ENCODE measurements around the gene PIR. TPM values are rescaled to one million over a fixed set of nuclear protein-coding genes. Genes with fewer than 3 reads are reported as not detected.

PIR gene
- total RNA-seq, 1 donor from 2014 or later: 19.8 TPM

DNA sequence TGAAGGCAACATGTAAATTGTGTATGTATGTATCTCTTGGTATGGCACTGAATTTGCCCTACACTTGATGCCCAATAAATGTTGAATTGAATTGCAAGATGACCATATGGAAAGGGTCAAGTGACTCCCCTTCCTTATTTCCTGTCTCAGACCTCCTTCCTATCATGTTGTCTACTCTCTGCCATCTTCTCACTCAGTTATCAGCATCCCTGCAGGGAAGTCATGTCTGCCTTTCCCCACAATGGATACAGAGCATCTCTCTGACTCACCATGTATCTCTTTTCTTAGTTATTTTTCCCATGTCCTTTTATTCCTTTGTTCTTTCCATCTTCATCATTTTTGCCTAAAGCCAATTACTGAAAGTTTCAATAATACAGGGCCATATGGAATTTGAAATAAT lies 30.0 kb upstream of the PIR start:
- Histone ChIP-seq H3K27ac (no peak overlapping the region), H3K27me3 (ENCODE audit: low read depth) (no peaks in the 10 kb centered on the region), H3K4me1 (peaks cover 6% of the 10 kb centered on the region), H3K36me3 (no peaks in the 10 kb centered on the region), H3K9me3 (no peaks in the 10 kb centered on the region), H3K4me3 (no peak overlapping the region)
- no peak for TF ChIP-seq CTCF (IDR thresholded peaks at IDR 0.05)
- intact Hi-C loops (cut with DNase I): no loop called here
- DNase-seq (no peak), ATAC-seq (no peak)

DNA sequence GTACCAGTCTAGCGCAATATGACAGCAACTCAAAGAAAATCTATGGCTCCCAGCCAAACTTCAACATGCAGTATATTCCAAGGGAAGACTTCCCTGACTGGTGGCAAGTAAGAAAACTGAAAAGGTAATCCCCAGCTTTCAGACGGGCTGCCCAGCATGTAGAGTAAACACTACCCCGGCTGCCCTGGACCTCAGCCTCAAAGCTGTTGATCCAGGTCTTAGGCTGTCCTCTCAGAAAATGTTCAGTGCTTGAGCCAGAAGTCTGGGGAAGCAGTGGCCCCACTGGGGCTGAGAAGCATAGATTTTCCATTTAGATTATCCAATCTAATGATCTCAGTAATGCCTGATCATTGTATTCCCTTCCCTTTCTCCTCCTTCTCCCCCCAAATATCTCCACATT lies 29.3 kb upstream of the PIR start:
- TF ChIP-seq CTCF (IDR thresholded peaks at IDR 0.05): no peak
- intact Hi-C loops (cut with DNase I): no loop called here
- Histone ChIP-seq H3K4me3 (no peak overlapping the region), H3K36me3 (no peaks in the 10 kb centered on the region), H3K27ac (no peak overlapping the region), H3K4me1 (peaks cover 6% of the 10 kb centered on the region), H3K9me3 (no peaks in the 10 kb centered on the region), H3K27me3 (ENCODE audit: low read depth) (no peaks in the 10 kb centered on the region)
- ATAC-seq: no peak
- DNase-seq: no peak

- no peaks in the 10 kb centered on the region for H3K27me3 ChIP-seq (ENCODE audit: low read depth)
- H3K4me1 ChIP-seq: no peaks in the 10 kb centered on the region
- H3K9me3 ChIP-seq: no peaks in the 10 kb centered on the region
- no peak overlapping the region for H3K27ac ChIP-seq
- H3K36me3 ChIP-seq: no peaks in the 10 kb centered on the region
- no peak overlapping the region for H3K4me3 ChIP-seq
- TF ChIP-seq CTCF (IDR thresholded peaks at IDR 0.05): no peak
- peak in 1 of 2 donors; percentile 14 for ATAC-seq
- no peak for DNase-seq
- intact Hi-C loops (cut with DNase I): no loop called here
These were observed 22.8 kb upstream of the PIR start for GRCh38 chrX:15515931-15516330.

DNA sequence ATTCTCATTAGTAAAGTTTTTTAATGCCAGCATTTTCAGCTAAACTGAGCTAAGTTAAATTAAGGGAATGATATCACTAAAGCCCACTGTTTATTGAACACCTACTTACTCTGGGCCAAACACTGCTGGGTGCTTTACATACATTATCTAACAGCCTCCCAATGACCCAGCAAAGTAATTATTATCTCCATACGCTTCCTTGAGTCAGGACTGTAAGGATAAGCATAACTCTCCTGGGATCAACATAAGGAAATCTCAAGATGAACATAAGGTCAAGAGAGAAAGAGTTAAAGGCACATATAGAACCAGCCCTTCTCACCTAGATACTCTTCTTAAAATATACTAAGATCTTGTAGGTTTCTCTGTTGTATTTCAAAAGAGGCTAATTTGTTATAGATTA lies 21.1 kb upstream of the PIR start:
- intact Hi-C loops (cut with DNase I): no loop called here
- TF ChIP-seq CTCF (IDR thresholded peaks at IDR 0.05): no peak

GRCh38 chrX:15512401-15512965 lies 19.4 kb upstream of the PIR start:
- Histone ChIP-seq H3K36me3 (no peaks in the 10 kb centered on the region), H3K27me3 (ENCODE audit: low read depth) (no peaks in the 10 kb centered on the region), H3K4me3 (no peak overlapping the region), H3K9me3 (no peaks in the 10 kb centered on the region), H3K4me1 (no peaks in the 10 kb centered on the region), H3K27ac (no peak overlapping the region)
- DNase-seq: no peak
- no peak for TF ChIP-seq CTCF (IDR thresholded peaks at IDR 0.05)
- intact Hi-C loops (cut with DNase I): no loop called here
- ATAC-seq: no peak

More for the DNA sequence above, 21.1 kb upstream of the PIR start:
- Histone ChIP-seq H3K9me3 (no peaks in the 10 kb centered on the region), H3K27me3 (ENCODE audit: low read depth) (no peaks in the 10 kb centered on the region), H3K4me3 (no peak overlapping the region), H3K4me1 (no peaks in the 10 kb centered on the region), H3K27ac (no peak overlapping the region), H3K36me3 (no peaks in the 10 kb centered on the region)
- DNase-seq (no peak), ATAC-seq (no peak)

- DNase-seq (no peak), ATAC-seq (no peak)
- Histone ChIP-seq H3K9me3 (no peaks in the 10 kb centered on the region), H3K4me1 (no peaks in the 10 kb centered on the region), H3K36me3 (no peaks in the 10 kb centered on the region), H3K4me3 (no peak overlapping the region), H3K27ac (no peak overlapping the region), H3K27me3 (ENCODE audit: low read depth) (no peaks in the 10 kb centered on the region)
- no peak for TF ChIP-seq CTCF (IDR thresholded peaks at IDR 0.05)
- intact Hi-C loops (cut with DNase I): no loop called here
These were observed 18.4 kb upstream of the PIR start for GRCh38 chrX:15511563-15511962.

Data from lower lobe of right lung (tissue), 2 donors.